Spleen (tissue), 7 donors: ENCODE results near the gene ZBTB44.

ENCODE experiments used
- POLR2A ChIP-seq, 3 donors: fragments of 450-650 bp; IDR thresholded peaks; one replicate each; pipeline ENCODE4 v1.5.1; 2017; ENCODE audit warnings: antibody characterized with exemption in 3 of 3, mild to moderate bottlenecking in 1 of 3
- TF ChIP-seq, protein P1 (sequence below), 11 experiments: fragments of 200-600 bp in 7 of 11; fragments of 450-650 bp in 4 of 11; sonication (generic) in 4 of 11; IDR thresholded peaks in 8 of 11; conservative IDR thresholded peaks in 3 of 11; 1 replicate in 7 of 11; 2 replicates in 4 of 11; pipeline versions ENCODE4 v1.4.0 to v1.8.0; 2016 to 2021; ENCODE audit warnings: antibody characterized with exemption in 11 of 11, inconsistent platforms in 4 of 11, mild to moderate bottlenecking in 1 of 11
- donor health status: DM: no; HTN: no; CAD: no; lungs with moderate emphysema.
- donor health status: DM: no; HTN: no; CAD: no.
- donor health status: DM: no; HTN: no; CAD: no.

DNA sequence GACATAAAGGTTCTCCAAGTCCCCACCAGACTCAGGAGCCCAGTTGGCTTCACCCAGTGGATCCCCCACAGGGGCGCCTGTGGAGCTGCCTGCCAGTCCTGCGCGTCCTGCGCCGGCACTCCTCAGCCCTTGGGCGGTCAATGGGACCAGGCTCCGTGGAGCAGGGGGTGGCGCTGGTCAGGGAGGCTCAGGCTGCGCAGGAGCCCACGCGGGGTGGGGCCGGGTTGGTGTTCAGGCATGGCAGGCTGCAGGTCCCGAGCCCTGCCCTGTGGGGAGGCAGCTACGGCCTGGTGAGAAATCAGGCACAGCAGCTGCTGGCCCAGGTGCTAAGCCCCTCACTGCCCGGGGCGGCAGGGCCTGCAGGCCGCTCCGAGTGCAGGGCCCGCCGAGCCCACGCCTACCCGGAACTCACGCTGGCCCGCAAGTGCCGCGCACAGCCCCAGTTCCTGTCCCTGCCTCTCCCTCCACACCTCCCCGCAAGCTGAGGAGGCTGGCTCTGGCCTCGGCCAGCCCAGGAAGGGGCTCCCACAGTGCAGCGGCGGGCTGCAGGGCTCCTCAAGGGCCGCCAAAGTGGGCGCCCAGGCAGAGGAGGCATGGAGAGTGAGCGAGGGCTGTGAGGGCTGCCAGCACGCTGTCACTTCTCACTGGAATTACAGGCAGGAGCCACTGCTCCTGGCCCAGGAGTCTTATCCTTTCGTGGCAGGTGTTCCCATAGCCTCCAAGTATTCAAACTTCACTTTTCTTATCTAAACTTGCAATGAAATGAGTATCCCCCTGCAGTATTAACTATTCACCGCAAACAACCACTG lies 22.8 kb upstream of the ZBTB44 start:
- TF ChIP-seq, protein P1, sequence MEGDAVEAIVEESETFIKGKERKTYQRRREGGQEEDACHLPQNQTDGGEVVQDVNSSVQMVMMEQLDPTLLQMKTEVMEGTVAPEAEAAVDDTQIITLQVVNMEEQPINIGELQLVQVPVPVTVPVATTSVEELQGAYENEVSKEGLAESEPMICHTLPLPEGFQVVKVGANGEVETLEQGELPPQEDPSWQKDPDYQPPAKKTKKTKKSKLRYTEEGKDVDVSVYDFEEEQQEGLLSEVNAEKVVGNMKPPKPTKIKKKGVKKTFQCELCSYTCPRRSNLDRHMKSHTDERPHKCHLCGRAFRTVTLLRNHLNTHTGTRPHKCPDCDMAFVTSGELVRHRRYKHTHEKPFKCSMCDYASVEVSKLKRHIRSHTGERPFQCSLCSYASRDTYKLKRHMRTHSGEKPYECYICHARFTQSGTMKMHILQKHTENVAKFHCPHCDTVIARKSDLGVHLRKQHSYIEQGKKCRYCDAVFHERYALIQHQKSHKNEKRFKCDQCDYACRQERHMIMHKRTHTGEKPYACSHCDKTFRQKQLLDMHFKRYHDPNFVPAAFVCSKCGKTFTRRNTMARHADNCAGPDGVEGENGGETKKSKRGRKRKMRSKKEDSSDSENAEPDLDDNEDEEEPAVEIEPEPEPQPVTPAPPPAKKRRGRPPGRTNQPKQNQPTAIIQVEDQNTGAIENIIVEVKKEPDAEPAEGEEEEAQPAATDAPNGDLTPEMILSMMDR (IDR thresholded peaks at IDR 0.05 in 8 of 11, conservative IDR thresholded peaks at IDR 0.05 in 3 of 11) = no peak
- no peak for TF ChIP-seq POLR2A (IDR thresholded peaks at IDR 0.05)
